SKM-1 treated with dmso at 0.1 percent for 144 hours (cell line): Measurements from ENCODE around the gene SOWAHA.

ENCODE experiments used
- DNase-seq: peaks from one replicate; lab custom pipeline; 2025; ENCODE audit not compliant: unreplicated experiment; lab: John Stamatoyannopoulos, UW

Gene SOWAHA

DNA sequence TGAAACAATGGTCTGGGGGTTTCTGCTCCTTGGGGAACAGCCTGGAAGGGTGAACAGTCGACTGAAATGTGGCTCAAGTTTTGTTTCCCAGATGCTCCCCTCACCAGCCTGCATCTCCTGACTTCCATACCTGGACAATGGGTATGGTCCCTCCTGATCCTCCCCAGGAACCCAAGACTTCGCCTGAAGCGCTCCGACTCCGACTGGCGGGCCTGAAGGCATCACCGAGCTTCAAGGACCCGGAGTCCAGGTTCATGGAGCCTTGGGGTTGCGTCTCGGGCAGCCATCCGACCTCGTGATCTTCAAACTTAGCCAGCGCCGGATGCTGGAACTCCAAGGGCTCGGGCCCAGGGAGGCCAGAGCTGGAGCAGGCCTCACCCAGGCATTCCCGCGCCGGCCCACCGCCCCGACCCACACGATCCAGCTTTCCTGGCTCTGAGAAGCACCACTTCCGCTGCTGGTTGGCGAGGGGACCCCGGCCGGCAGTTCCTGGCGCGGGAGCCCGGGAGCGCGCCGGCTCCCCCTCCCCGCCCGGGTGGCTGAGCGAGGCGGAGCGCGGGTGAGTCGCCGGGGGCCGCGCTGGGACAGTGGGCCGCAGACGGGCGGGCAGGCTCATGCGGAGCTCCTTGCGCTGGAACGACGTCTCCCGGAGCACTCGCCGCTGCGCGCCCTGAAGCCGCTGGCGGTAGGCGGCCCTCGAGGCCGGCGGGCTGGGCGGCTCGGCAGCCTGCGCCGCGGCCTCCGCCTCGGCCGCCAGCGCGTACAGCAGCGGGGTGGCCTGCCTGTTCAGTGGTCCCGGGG is 12.1 kb downstream of the SOWAHA start:
- no peak for DNase-seq

DNA sequence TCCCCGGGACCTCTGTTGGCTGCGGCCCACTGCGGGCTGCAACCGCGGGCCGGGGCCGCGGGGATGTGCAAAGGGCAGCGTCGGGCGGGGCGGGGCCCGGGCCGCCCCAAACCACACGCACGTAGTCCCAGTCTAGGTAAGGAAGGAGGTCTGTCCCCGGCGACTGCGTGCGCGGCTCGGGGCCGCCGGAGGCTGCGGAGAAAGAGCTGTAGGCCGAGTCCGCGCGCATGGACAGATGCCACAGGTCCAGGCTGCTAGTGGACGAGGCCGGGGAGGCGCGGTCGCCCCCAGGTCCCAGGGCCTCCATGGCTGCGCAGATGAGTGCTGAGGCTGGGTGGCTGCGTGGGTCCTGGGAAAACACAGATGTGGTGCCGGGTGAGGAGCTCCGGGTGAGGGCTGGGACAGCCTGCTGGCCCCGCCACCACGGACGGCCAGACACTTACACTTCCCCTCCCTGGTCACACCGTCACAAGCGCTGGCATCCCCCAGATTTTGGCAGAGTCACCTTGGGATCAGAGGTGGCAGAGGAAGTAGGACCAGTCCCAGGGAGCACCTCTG is 12.8 kb downstream of the SOWAHA start:
- no peak for DNase-seq

DNA sequence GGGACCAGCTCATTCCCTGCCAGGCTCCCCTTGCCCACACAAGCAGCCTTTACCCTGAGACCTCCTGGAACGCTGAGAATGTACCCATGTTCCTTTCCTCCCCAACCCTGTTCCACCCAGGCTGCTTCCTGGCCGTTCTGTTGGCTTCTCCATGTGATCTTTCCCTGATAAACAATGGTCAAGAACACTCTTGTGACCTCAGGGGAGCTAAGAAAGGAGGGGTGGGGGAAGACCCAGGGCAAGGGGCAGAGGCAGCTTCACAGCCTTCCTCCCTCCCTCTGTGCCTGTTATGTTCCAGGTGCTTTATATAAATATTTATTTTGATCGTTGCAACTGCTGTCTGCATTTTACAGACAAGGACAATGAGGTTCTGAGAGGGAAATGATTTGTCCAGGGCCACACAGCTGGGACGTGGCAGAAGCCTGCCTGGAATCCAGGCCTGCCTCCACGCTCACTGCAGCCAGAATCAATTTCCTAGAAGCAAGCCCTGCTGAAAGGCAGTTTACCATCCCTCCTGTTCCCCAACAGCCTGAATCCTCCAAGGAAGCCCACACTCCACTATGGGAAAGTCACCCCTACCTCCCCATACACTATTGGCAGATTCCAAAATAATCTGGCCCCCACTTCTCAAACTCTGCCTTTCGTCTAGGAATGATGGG is 13.5 kb downstream of the SOWAHA start:
- no peak for DNase-seq

DNA sequence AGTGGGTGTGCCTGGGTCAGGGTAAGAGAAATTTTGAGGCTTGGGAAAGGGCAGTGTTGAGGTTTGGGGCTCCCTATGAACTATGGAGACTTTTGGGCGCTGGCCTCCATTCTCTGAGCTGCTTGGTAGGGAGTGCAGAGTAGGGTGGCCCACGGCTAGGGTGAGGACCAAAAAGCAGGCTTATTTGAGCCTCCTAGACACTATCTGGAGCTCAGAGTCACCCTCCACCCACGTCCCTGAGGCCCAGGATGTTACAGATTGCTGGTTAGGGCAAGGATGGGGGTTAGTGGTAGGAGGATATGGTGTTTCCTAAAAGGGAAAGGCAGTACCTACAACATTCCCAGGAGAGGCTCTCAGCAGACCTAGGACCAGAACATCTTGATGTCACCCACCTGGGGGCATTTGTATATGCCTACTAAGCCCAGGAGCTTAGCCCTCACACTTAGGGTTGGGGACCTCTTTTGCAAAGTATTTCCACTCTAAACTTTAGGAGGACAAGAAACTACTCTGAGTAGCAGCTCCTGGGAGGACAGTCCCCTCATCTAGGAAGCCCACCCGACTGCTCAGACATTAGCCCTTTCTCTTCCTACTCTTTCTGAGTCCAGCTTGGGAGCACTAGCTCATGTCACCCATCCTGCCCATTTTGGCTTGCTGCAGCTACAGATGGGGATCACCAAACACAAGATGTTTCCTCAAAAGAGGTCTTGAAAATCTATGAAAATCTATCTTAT is 15.0 kb downstream of the SOWAHA start:
- no peak for DNase-seq

DNA sequence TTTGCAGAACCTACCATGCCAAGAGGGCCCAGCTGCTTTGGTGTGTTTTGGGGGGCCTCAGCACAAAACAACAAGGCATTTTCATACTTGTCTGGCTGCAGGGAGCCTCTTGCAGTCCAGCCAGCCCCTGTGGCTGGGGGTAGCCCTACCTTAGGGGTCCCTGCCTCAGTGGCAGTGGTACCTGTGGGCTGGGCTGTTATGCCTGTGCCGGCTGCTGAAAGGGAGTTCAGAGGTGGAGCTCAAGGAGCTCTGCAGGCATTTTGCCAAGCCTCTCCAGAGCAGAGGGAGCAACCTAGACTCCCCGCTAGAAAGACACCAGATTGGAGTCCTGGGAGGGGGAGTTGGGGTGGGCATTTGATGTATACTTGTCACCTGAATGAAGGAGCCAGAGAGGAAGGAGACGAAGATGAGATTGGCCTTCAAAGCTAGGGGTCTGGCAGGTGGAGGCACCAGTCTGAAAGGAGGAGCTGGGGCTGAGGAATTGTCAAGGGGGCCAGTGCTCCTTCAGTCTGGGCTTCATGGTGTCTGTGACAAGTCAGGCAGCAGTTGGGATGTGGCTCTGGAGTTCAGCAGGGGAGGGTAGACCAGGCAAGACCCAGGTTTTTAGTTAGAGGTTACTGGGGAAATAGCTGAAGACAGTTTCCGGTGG is 15.9 kb downstream of the SOWAHA start:
- no peak for DNase-seq

DNA sequence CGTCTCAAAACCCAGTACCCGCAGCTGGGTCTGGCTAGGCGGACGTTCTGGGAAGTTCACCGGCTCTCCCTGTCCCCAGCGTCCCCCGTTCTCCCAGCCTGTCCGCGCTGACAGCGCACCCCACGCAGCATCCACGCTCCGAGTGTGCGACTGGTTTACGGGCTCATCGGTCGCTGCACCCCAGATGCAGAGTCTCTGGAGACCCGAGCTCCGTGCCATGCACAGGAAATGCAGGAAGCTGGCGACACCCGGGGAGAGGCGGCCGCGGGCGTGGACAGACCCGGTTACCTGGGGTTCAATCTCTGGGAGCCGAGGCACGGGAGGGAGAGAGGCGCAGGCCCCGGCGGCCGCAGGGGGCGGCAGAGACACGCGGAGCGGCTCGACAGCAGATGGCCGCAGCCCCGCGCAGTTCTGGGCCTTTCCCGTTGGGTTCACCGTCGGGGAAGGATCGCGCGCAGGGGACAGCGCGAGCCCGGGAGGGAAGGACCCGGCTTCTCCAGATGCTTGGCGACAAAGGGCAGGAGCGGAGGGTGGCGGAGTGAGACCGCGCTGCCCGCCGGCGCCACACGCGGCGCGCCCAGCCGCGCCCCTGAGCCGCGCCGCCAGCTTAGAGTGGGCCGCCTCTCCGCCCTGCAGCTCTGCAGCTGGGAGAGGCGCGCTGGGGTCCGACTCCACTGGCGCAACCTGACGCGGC is 16.8 kb downstream of the SOWAHA start:
- DNase-seq: peak; percentile 31

DNA sequence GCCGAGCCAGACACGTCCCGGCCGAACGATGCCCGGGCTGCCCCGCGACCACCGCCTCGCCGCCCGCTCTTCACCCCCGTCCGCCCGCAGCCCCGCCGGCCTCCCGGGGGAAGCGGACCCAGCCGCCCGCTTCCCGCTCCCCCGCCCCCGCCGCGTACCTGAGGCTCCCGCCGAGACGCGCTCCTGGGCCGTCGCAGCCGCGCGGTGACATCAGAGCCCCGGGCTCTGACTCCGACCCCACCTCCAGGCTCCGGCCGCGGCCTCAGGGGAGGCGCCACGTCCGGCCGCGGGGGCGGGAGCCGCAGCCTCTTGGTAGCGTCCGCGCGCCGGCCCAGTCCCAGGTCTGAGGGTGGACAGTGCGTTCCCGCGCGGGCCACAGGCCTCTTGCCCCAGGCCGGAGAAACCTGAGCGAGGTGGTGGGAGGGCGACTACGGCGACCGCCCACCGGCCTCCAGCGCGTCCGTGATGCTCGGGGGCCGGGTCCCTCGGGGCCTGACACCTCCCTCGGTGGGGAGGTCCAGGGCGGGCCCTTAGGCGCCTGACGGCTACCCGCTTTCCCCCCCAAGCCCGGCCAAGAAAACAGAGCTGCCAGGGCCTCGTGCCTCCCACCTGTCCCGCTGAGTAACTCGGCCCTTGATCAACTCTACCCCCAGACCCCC is 17.5 kb downstream of the SOWAHA start, which contains the start of gene SHROOM1:
SHROOM1 (minus strand) TSS at position 212 of the 659 bp plus-strand sequence. CDS start 4,507 bp downstream, outside the sequence.
- no peak for DNase-seq

DNA sequence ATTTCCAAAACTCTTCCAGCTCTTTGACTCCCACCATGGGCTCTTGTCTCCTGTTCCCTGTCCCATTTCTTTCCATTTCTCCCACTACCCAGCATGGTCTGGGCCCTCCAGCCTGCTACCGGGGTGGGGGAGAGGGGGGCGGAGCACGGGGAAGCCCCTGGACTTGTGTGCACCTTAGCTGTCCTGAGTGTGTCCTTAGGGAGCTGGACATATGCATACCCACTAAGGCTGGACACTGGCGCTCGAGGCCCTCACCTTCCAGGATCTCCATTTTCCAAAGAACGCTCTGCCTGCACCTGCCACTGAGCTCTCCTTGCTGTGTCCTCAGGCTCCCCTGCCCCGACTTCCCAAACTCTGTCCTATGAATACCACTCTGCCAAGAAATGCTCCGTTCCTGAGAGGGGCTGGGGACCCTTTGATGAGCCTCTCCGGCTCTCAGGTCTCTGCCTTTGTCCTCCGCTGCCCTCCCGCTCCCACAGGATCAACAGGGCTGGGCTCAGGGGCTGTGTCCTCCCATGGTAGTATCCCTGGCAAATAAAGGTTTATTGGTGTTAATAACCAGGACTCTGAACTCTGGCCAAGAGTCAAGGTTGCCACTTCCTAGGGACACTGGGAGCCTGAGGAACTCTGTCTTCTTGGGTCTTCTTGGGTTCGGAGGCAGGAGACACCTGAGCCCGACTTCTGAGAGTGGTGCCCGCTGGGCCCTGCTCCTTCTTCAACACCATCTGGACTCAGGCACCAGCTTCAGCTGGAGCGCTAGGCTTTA is 18.2 kb downstream of the SOWAHA start:
- DNase-seq: no peak

DNA sequence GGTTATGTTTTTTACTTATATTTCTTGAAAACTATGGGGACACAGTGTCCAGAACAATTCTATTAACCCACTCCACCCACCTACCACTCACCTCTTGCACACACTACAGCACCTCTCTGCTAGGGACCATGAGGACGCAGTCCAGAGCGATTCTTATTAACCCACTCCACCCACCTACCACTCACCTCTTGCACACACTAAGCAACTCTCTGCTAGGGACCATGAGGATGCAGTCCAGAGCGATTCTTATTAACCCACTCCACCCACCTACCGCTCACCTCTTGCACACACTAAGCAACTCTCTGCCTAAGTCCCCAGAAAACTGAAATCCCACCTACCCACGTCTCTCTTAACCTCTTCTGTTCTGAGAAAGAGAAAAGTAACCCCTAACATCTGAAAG is 19.5 kb downstream of the SOWAHA start:
- no peak for DNase-seq

DNA sequence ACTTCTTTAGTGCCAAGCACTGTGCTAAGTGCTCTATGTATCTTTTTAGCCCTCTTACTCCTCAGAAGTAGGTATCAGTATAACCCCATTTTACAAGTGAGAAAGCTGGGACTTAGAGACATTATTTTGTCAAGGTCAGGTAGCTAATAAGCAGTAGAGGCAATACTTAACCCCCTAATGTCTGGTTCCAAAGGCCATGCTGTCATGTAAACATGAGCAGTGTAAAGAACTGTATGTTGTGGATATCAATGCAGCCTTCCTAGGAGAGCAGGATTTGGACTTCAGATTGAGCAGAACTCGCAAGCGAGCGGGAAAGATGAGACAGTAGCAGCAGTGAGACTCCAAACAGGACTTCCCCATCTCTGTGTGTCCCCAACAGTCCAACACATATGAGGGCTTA is 21.0 kb downstream of the SOWAHA start:
- DNase-seq: no peak

DNA sequence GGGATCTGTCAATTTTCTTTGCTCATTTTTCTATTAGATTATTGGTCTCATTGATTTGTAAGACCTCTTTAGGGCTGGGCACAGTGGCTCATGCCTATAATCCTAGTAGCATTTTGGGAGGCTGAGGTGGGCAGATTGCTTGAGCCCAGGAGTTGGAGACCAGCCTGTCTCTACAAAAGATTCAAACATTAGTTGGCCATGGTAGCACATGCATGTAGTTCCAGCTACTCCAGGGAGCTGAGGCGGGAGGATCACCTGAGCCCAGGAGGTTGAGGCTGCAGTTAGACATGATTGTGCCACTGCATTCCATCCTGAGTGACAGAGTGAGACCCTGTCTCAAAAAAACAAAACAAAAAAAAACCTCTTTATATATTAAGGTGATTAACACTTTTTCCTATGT is 23.8 kb downstream of the SOWAHA start:
- DNase-seq: no peak

DNA sequence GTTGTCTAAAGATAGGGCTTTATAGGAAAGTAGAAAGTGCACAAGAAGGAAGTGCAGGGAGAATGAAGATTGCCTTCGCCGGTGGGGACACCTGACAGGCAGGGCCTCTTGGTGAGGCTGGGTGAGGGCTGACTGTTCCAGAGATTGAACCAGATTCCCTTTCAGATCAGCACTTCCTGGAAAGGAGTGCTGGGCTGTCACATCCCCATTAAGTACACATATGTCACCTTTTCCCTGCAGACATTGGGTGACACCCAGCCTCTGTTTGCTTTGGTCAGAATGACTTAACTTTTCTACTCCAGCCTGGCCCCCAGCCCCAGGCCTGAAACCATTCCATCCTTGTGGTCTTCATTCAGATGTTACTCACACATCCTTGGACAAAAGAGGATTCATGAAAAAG is 24.8 kb downstream of the SOWAHA start:
- DNase-seq: no peak

DNA sequence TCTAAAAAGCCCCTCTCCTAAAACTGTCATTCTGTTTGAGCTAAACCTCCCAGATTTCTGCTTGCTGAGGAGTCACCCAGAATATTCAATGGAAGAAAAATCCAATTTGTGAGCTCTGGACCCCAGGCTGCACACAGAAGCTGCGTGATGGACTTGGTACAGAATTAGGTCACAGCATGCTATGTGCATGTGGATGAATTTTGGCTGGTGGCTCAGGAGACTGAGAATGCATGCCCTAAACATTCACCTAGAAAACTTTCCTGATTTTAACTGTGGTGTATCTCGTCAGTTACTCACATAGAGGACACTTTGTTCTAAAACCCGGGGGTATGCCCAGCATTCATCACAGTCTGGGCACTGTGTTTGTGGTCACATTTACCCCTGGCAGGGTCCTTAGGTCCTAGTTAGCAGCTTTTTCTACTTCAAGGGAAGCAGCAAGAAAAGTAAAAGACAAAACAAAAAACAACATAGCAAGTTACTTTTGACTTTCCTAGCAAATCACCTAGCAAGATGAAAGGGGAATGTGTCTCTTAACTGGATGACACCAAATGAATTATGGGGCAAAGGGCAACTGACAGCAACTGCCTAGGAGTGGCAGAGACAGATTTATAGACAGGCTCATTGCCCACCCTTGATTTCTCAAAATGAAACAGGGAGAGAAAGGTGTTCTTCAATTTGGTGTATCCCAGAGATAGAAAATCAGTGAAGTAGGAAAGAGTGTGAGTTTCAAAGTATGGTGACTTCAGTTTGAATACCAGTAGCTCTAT is 25.6 kb downstream of the SOWAHA start:
- DNase-seq: no peak

DNA sequence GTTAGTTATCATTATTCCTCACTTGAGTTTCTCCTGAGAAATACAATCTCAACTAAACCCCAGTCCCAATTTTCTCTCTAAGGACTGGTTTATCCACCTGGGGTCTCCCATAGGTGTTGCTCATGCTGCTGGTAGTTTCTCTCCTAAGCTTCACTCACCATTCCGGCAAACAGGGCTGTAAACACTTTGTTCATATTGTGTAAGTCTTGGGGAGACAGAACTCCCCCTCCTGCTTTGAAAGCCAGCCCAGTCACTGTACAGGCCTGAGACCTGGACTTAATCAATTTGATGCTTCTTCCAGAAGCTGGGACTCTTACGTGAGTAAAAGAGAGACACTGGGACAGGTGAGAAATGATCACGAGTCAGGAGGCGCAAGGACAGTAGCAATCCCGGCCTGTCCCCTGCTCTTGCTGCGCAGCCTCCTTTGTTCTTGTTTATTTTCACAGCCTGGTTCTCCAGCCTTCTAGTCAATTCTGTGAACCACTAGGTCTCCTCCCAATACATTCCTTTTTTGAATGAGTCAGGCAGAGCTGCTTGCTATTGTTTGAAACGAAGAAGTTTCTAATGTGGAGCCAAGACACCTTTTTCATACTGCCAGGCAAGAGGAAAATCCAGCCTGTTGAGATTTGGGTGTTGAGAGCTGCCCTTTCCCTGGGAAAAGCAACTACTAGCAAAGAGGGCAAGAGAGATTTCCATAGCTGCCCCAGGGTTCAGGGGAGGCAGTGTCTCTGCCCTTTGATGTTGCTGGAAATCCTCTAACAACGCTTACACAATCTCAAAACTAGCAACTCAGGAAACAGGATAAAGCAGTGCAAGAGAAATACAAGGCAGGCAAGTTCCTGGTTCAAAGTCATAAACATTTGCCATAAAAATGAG is 26.6 kb downstream of the SOWAHA start:
- DNase-seq: no peak

DNA sequence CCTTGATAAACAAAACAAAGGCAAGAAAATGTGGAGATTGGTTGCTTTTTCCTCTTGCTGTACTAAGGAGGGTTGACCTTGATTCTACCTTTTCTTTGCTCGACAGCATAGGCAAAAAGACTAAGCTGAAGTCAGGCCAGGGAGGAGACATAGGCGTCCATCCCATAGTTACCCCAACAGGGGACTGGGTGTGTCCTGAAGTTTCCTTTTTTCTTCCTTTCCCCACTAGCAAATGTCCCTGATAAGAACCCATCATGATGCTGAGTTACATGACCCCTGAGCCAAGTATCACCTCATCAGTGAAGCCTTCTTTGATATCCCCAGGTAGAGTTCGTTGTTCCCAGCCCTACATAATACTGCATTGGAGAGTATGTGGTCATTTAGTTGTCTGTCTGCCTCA is 27.2 kb downstream of the SOWAHA start:
- DNase-seq: no peak

DNA sequence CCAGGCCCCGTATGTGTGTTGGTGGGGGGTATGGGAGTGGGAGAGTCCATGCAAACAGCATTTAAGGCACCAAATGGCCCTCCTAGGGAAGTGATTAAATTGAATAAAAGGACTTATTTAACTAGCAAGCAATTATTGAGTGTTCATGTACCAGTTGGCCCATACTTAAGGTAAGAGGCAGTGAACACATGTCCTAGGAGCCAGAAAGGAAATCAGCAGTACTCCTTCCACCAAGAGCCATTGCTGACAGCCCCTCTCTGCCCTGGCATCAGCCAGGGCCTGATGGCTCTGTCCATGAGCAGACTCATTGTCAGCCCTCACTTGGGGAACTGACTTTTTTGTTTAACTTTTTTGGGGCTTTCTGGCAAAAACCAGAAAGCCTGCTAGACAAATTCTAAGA is 27.8 kb downstream of the SOWAHA start:
- no peak for DNase-seq

DNA sequence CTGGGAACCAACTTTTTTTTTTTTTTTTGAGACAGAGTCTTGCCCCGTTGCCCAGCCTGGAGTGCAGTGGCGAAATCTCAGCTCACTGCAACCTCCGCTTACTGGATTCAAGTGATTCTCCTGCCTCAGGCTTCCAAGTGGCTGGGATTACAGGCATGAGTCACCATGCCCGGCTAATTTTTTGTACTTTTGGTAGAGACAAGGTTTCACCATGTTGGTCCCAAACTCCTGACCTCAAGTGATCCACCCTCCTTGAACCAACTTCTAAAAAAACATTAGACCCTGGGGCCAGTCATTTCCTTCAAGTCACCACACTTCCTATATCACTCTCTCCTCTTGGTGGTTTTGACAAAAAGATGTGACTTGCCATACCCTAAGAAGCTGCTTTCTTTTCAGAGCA is 28.2 kb downstream of the SOWAHA start:
- peak; percentile 8 for DNase-seq

DNA sequence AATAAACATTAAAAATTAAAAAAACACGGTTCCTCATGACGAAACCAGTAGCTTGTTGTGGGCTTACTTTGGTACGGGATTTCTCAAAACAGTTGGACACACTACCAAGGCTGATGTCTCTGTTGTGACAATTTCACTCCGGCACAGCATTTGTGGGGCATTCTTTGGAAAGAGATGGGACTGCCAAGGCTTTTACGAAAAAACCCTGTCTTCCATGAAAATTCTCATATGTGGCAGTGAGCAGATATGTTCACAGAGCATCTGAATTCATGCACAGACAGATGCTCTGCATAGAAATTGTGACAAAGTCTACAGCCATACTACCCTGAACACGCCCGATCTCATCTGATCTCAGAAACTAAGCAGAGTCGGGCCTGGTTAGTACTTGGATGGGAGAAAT is 35.2 kb downstream of the SOWAHA start:
- DNase-seq: no peak
